ENCODE data around the gene IMMP2L. TPM values are rescaled to one million over a fixed set of nuclear protein-coding genes. Genes with fewer than 3 reads are reported as not detected.
"Not testable (repeated sequence)": the region's sequence is repeated elsewhere in the genome, so short reads cannot be mapped to it uniquely, and the experiment has no call there.

The IMMP2L gene
- total RNA-seq, 1 donor from 2014 or later: 14.8 TPM

GRCh38 chr7:111074748-111075146, 487.5 kb downstream of the IMMP2L start:
- no peak for DNase-seq

DNA sequence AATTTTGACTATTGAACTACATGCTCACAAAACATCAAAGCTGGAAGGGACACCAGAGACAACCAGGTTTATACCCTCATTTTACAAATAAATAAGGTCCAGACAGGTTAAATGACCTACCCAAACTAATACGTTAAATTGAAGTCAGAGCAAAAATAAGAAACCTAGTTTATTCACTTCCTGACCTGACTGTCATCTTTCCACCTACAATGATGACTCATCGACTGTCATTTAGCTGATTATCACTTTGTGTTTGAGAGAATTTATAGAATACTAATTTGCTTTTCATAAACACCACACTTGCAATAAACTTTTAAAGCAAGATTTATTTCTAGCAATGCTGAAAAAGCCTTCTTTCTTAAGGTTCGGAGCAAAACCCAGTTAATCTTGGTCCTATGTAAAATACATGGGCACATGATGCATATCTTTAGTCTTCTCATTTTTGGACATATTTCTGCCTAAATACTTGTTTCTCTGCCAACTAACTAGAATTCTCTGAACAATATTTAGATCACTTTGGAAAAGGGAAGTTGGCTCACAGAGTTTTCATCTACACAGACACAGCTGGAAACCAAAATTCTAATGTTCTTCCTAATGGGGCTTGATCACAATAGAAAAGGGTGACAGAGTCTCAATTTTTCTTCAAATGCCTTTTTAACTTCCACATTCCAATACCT, 488.1 kb downstream of the IMMP2L start:
- no peak for DNase-seq

DNA sequence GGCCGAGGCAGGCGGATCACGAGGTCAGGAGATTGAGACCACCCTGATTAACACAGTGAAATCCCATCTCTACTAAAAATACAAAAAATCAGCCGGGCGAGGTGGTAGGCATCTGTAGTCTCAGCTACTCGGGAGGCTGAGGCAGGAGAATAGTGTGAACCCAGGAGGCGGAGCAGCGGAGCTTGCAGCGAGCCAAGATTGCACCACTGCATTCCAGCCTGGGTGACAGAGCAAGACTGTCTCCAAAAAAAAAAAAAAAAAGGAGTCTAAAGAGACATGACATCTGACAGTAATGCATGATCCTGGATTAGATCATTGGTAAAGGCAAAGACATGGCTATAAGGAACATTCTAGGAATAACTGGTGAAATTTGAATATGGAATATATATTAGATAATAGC, 489.6 kb downstream of the IMMP2L start:
- DNase-seq: not testable (repeated sequence)

GRCh38 chr7:111071556-111071955, 490.7 kb downstream of the IMMP2L start:
- no peak for DNase-seq

DNA sequence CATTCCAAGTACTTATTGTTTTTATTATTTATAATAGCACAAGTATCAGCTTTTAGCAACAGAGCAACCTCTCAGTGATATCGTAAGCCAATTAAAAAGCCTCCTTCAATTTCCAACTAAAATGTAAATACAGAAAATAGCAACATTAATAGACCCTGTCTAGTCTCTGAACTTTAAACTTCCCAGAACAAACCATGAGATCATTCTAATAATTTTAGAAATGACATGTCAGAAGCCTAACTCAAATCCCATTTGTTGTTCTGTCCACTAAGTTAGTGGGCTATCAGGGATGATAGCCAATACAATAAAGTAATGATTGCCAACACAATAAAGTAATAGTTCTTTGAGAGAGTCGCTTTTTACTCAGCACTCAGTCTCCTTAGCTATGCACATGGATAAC, 493.7 kb downstream of the IMMP2L start:
- DNase-seq: no peak

DNA sequence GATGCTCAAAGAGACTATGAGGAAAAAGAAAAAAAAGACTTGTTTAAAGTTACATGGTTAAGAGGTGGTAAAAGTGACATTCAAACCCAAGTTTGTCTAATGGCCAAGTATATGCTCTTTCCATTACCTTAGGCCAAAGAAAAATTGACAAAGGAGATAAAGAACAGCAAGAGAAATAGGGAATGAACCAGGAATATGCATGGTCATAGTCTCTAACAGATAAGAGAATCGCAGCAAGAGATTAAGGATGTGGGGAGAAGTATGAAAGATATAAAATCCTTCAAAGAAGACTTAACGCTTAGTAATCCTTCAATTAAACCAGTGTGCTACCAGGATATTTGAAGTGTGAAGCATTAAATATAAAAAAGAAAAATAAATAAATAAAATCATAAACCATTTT, 494.6 kb downstream of the IMMP2L start:
- no peak for DNase-seq

- DNase-seq: no peak
These were observed 495.0 kb downstream of the IMMP2L start for GRCh38 chr7:111067251-111067650.

DNA sequence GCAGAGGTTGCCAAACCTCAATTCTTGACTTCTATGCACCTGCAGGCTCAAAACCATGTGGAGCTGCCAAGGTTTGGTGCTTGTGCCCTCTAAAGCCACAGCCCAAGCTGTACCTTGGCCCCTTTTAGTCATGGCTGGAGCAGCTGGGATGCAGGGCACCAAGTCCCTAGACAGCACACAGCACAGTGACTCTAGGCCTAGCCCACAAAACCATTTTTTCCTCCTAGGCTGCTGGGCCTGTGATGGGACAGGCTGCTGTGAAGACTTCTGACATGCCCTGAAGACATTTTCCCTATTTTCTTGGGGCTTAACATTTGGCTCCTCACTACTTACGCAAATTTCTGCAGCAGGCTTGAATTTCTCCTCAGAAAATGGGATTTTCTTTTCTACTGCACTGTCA, 499.1 kb downstream of the IMMP2L start:
- DNase-seq: no peak

- no peak for DNase-seq
These were observed 502.5 kb downstream of the IMMP2L start for GRCh38 chr7:111059833-111060232.

DNA sequence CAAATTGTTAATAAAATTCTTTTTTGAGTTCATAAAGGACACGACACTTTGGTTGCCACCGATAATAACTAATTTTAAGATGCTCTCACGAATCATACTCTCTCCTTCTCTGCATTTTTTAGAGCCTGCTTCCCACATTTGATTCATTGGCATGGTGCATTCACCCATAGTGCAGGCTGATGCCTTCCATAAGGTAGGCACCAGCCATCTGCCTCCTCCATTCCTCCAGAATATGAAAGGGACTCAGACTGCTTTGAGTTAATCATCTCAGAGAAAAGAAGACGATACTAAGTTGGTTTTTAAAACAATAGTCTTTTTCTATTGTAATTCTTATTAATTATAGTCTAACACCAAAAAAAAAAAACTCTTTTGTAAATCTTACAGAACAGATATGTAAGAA, 505.2 kb downstream of the IMMP2L start:
- DNase-seq: no peak

DNA sequence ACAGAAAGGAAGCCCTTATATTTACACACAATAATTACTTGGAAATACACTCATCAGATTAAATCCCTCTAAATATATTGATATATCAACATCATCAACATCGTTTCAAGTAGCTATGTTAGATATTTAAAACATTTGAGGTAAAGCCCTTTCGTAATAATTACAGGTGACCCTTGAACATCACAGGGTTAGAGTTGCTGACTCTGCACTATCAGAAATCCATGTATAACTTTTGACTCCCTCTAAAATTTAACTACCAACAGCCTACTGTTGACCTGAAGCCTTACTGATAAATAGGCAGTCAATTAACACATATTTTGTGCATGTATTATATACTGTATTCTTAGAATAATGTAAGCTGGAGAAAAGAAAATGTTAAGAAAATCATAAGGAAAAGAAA, 505.9 kb downstream of the IMMP2L start:
- DNase-seq: no peak

GRCh38 chr7:111053035-111053434, 509.3 kb downstream of the IMMP2L start:
- DNase-seq: no peak

GRCh38 chr7:111051832-111052231, 510.5 kb downstream of the IMMP2L start:
- DNase-seq: no peak

DNA sequence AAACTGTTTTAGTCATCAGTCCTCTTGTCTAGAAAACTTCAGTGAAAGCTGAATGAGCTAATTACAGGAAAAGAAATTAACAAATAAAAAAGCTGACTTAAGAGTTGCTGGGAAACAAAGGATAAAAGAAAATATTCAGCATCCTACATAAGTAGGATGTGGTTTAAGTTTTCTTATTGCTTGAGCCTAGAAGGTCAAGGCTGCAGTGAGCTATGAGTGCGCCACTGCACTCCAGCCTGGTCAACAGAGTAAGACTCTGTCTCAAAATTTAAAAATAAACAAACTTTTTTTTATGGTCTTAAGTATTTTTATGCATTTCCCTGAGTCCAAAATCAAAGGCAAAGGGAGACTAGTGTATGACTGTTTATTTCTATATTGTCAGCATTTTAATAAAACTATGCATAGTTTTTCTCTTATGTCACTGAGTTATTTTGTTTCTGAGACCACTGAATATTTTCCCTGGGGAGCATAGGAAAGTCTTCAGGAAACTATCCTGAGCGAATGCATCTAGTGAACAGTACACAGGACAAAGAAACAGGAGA, 511.3 kb downstream of the IMMP2L start:
- no peak for DNase-seq

DNA sequence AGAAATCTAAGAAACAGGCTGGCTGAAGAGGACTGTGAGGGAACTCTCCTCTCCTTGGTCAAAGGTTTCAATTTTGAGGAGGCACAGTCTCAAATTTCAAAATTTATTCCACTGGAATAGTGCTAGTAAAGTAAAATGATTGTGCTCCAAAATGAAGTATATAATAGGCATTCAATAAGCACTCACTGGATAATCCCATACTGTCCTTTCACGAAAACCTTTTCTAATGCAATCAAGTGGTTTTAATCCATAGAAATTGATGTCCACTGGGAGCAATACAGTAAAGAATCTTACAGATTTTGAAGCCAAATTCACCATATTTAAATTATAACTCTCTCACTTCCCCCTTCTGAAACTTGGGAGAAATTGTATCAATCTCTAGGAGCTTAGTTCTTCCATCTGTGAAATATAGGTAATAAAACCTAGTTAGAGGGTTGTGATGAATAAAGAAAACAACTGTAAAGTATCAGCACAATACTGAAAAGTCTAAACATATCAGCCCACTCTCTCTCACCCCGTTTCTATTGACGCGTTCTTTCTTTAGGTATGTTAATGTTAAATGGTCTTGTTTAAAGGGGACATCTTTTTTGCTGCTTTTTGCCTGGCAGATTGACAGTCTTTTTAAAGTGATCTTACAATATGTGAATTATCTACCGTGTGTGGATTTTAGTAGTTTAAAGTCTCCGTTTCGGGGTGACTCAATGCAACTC, 512.2 kb downstream of the IMMP2L start:
- no peak for DNase-seq

DNA sequence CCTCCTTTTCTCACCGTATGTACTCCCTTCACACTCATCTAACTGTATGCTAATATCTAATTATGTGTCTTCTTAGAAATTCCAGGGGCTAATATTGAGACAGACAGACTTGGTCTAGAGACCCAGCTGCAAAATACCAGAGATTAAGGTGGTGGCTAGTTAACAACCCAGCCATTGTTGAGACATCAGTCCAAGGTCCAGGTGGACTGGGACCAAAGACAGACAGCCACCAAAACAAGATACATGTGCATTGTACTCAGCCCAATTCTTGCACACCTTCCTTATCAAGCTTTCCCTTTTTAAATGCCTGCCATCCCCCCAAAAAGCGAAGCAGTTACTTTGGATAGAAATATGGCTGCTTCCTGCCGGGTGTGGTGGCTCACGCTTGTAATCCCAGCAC, 514.7 kb downstream of the IMMP2L start:
- DNase-seq: no peak

DNA sequence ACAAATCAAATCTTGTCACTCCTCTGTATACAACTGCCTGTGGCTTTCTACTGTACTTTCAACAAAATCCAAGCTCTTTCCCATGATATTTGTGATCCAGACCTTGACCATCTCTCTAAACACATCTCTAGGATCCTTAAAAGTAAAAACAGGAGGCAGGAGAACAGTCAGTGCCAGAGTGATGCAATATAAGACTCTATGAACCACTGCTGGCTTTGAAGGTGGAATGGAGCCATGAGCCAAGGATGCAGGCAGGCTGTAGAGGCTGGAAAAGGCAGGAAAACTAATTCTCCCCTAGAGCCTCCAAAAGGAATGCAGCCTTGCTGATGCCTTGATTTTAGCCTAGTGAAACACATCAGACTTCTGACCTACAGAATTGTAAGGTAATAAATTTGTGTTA, 516.8 kb downstream of the IMMP2L start:
- no peak for DNase-seq

- no peak for DNase-seq
These were observed 518.7 kb downstream of the IMMP2L start for GRCh38 chr7:111043561-111043960.

- no peak for DNase-seq
These were observed 519.5 kb downstream of the IMMP2L start for GRCh38 chr7:111042842-111043241.

- DNase-seq: no peak
These were observed 520.7 kb downstream of the IMMP2L start for GRCh38 chr7:111041577-111041976.

GRCh38 chr7:111038185-111038584, 524.1 kb downstream of the IMMP2L start:
- DNase-seq: no peak

- no peak for DNase-seq
These were observed 530.4 kb downstream of the IMMP2L start for GRCh38 chr7:111031916-111032315.

DNA sequence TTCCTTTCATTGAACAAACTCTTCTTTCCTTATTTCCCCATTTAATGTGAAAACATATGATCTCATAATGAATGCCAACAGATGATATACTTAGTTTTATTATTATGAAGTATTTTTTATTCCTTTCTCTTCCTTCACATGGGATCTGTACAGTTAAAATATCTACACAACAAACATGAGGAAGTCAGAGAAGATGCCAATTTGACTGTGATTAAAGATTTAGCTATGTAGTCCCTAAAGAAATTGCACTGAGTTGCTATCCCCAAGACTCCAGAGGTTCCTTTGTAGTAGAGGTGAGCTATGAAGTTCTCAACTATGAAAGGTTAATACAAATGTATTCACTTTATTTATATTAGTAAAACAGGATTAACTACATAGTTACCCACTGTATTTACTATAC, 532.0 kb downstream of the IMMP2L start:
- DNase-seq: no peak

All from occipital lobe (tissue), 2 donors.